GM21515 (cell line): ENCODE results near the gene UPF2.
"Not testable (repeated sequence)": the region's sequence is repeated elsewhere in the genome, so short reads cannot be mapped to it uniquely, and the experiment has no call there.

Experiments
- ATAC-seq: cut with Tn5 transposase; IDR thresholded peaks from one replicate; pipeline ENCODE4 v1.9.1; 2021; ENCODE audit not compliant: unreplicated experiment

UPF2 gene

DNA sequence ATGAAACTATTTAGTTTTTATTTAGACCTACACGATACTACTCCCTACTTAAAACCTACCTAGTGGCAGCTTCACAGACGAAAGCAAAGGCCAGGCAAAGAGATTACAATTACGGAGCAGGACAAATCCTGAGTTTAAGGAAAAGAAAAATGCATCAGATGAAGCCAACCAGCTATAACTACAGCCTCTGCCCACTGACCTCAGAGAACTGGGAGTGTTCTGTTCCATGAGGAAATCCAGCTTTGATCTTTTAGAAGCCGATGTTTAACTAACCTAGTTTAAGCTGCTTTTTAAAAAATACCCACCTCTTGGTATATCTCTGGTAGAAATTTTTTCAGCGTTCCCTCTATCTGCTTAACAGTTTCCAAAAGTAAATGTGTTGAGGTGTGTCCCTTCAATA, 3.0 kb upstream of the UPF2 start:
- ATAC-seq, result no peak

DNA sequence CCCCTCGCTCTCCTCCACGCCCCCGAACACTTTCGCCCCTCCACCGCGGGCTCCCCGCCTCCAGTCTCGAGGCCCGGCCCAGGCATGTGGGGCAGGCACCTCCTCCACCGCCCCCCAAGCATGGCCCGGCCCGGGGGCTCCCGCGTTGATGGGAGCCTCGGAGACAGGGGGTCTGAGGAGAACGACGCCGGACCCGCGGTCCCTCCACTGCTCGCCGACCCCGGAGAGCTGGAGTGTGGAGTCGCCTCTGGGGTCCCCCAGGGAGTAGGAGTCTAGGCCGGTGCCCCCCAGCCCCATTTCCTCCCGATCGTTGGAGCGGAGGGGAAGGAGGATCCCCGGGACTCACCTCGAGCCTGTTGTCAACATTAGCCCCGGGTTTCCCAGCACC, 206 bp downstream of the UPF2 start:
- ATAC-seq, result peak; percentile 12

DNA sequence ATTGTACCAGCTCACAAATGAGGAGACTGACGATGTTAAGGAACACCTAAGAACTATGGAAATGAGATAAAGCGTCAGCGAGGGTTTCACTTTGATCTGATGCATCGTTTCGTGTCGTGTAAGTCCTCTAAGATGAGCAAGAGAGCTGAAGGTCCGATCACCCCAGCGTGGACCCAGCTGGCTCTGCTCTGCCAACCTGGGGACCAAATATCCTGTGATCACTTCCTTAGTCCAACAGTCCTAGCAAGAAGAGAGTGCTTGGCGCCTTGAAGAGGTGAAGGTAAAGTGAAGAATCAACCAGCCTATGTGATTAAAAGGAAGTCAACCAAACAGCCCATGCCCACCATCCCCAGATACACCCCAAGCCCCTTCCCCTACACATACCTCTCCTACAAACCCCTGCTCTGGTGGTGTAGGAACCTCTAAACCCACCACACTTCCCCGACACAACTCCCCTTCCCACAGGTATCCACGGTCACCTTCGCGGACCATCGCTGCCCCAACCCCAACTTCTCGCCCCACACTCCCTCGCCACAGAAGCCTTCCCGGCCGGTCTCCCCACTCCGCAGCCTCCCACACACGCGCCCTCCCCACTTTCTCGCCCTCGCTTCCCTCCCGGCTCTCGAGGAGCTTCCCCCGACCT, 722 bp downstream of the UPF2 start:
- no peak for ATAC-seq

DNA sequence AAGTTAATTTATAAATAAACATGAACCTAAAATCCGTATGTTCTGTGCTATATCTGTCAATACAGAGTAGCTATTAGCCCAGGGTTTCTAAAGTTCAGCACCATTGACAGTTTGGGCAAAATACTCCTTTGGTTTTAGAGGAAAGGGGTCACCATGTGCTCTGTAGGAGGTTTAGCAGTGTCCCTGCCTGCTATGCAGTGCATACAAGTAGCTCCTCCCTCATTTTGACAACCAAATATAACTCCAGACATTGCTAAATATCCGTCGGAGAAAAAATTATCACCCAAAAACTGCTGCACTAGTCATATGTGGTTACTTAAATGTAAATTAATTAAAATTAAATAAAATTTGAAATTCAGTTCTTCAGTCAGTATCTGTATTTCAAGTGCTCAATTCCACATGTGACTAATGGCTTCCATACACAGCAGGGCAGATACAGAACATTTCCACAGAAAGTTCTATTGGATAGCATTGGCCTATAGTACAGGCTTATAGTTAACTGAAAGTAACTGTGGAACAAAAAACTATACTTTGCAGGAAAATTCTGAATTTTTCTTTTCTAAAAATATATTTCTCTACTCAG, 6.4 kb downstream of the UPF2 start:
- no peak for ATAC-seq

DNA sequence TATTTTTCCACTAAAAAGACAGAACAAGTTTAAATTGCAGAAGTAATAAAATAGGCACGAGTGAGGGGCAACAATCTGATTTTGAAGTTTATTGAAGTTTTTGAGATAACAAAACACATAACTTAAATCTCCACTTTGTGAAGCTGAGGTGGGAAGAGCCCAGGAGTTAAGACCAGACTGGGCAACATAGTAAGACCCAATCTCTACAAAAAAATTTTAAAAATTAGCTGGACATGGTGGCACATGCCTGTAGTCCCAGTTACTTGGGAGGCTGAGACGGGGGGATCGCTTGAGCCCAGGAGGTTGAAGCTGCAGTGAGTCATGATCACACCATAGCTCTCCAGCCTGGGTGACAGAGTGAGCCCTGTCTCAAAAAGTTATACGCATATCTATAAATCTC, 11.2 kb downstream of the UPF2 start:
- ATAC-seq, result no peak

DNA sequence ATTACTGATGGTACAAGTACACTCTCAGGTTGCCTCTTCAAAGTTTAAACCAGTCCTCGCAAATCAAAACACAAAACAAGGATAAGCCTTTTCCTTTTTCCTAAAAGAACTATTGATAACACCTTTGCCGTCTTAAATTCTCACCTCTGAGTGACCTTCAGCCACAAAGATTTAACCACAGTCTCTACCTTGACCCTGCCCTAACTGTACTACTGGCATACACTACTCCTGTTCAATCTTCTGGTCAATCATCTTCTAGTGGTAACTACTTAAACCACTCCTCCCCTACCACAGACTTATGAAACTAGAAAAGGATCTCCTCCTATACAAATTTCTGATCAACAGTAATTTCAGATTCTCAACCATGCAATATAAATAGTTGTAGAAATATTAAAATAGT, 15.1 kb downstream of the UPF2 start:
- peak; percentile 67 for ATAC-seq

DNA sequence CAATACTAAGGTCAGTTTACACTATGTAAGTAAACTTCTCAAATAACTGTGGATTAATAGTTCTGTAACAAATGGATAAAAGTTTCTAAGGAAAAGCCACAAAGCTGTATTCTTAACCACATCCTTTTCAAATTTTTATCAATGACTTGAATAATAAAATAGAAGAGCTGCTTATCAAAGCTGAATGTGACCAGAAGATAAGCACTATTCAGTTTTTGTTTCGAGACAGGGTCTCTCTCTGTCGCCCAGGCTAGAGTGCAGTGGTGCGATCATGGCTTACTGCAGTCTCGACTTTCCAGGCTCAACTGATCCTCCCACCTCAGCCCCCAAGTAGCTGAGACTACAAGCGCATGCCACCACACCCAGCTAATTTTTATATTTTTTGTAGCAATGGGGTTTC, 17.0 kb downstream of the UPF2 start:
- ATAC-seq, result no peak

DNA sequence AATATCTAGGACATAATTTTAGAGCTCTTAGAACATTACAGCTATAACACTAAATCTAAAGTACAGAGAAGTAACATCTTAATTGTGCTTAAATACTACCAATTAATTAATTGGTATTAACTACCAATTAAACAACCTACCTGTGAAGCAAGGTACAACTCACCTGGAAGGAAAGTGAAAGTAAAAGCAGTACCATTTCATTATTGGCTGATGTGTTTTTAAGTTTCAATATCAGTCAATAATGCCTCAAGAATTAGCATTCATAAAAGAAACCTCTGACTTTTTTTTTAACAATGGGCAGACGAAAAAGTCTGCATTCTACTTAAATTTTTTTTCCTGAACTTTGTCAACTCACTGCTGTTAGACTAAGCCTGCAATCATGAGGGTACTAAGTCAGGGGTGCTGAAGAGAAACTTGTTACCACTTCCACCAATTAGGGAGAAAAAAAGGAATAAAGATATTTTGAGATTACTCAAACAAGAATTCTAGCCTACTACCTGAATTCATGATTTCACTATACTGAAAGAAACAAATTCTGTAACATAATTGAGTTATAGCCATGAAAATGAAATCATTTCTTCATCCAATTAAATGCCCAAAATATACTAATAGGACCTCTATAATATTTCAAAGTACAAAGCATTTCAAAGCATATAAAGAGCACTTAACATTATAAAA, 19.9 kb downstream of the UPF2 start:
- ATAC-seq, result no peak

DNA sequence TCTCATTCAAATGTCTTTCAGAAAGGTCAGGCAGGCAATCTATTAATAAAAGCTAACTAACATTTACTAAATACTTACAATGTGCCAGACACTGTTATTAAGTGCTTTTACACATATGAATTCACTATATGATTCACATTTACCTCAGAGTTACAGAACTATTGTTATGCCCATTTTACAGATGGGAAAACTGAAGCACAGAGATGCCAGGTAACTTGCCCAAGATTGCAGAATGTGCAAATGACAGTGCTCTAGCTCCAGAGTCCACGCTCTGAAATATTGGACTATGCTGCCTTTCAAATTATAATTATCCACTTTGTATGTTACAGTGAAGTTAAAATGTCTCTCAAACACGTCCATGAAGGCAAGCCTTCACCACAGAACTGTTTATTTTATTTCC, 22.0 kb downstream of the UPF2 start:
- no peak for ATAC-seq

DNA sequence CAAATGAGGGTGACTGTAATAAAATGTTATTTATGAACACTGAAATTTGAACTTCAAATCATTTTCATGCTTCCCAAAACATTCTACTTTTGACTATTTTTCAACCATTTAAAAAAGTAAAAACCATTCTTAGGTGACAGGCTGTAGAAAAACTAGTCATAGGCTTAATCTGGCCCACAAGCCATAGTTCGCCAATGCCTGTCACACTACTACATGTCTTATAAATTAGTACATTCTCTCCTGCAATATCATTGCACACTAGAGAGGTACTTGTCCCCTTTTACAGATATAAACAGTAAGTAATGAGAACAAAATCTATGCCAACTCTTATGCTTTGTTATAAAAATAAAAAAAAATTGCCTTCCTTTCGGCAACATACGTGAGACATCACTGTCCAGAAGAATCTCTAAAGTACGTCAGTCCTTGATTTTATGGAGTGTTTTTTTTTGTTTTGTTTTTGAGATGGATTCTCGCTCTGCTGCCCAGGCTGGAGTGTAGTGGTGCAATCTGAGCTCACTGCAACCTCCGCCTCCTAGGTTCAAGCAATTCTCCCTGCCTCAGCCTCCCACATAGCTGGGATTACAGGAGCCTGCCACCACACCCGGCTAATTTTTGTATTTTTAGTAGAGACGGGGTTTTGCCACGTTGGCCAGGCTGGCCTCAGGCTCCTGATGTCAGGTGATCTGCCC, 23.2 kb downstream of the UPF2 start:
- no peak for ATAC-seq

DNA sequence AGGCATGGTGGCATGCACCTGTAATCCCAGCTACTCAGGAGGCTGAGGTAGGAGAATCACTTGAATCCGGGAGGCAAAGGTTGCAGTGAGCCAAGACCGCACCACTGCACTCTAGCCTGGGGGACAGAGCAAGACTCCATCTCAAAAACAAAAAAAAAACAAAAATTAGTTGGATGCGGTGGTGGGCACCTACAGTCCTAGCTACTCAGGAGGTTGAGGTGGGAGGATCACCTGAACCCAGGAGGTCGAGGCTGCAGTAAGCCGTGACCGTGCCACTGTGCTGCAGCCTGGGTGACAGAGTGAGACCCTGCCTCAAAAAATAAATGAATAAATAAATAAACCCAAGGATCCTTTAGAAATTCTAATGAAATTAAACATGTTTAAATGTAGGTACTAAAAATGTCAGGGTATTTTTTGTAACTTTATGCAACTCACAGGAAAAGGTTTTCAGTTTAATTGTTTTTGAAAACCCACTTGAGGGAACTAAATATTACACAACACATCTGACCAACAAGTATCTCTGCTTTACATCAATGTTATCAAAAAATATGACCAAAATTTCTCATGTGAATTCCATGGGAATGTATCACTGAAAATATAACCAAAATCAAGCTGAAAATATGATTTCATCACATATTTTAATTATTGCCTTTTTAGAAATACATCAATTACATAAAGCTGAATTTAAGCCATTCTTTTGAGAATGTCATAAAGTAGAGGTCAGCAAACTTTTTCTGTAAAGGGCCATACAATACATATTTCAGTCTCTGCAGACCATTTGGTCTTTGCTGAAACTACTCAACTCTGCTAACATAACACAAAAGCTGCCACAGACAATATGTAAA, 23.9 kb downstream of the UPF2 start:
- ATAC-seq, result no peak

DNA sequence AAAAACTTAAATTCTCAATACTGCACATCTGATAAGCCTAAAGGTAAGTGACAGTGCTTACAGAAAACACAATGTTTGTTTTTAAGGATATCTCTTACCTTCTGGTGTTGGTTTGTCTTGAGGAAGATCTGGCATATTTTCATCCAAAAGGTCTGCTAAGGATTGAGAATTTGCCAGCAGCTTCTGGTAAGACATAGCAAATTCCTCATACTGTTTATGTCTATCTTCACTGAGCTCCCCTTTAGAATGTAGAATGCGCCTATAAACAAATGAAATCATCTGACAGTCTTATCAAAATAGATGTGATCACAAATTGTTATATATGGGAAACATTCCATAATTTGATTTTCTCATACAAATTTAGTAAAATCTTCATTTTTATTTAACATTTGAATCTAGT, 28.7 kb downstream of the UPF2 start:
- ATAC-seq, result no peak

DNA sequence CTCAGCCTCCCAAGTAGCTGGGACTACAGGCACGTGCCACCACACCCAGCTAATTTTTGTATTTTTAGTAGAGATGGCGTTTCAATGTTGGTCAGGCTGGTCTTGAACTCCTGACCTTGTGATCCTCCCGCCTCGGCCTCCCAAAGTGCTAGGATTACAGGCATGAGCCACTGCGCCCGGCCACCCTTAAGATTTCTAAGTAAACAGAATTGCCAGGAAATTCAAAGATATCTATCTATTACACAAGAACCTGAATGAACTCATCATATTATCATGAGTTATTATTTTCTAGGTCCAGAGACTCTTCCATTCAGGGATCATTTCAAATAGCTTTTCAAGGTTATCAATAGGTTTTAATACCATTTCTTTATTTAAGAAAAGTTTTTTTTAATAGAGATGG, 29.2 kb downstream of the UPF2 start:
- ATAC-seq, result not testable (repeated sequence)

DNA sequence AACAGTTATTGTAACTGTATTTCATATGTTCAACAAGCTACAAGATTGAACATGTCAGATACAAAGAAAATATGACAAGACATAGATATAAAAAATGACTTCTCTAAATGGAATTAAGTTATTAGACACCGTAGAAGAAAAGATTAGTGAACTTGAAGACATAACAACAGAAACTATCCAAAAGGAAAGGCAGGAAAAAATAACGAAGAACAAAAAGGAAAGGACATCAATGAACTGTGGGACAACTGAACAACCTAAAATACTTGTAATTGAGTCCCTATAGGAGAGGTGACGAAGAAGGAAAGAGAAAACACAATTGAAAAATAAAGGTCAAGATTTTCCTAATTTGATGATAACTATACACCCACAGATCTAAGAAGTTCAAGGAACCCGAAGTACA, 32.3 kb downstream of the UPF2 start:
- ATAC-seq, result no peak

DNA sequence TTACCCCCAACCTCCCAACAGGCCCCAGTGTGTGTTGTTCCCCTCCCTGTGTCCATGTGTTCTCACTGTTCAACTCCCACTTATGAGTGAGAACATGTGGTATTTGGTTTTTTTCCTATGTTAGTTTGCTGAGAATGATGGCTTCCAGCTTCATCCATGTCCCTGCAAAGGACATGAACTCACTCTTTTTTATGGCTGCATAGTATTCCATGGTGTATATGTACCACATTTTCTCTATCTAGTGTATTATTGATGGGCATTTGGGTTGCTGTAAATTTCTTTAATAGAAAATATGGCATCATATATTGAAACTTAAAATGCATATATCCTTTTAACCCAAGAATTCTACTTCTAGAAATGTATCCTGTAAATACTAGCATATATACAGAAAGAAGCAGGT, 33.8 kb downstream of the UPF2 start:
- not testable (repeated sequence) for ATAC-seq

DNA sequence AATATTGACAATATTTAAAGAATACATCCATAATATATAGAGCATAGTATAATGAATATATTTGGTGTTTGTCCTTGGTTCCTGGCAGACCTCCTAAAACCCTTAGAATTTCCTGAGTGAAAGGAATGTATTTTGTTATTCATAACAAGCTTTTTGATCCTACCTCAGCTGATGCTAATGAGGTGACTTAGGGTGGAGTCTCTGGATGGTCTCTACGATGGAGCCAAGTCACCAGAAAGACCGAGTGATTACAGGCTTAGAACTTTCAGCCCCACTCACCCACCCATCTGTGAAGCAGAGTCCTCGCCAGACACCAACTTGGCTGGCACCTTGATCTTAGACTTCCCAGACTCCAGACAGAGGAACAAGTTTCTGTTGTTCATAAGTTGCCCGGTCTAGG, 35.9 kb downstream of the UPF2 start:
- ATAC-seq, result no peak

DNA sequence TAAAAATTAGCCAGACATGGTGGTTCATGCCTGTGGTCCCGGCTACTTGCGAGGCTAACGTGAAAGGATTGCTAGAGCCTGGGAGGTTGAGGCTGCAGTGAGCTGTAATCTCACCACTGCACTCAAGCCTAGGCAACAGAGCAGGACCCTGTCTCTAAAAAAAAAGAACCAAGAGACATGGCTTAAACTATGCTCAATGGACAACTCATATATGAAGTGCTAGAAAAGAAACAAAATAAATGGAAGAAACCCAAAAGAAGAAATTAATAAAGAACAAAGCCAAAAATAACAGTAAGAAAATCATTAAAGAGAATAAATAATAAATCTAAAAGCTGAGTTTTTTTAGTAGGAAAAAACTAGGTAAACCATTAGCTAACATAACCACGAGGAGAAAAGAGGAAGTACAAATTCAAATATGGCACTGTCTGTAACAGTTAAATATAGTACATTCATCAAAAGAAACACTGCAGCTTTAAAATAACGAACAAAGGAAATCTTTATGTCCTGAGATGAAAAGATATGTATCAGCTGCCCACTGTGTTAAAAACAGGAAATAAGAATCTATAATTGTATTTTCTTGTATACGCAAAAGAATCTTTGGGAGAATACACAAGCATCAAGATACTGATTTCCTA, 48.7 kb downstream of the UPF2 start:
- ATAC-seq, result no peak

DNA sequence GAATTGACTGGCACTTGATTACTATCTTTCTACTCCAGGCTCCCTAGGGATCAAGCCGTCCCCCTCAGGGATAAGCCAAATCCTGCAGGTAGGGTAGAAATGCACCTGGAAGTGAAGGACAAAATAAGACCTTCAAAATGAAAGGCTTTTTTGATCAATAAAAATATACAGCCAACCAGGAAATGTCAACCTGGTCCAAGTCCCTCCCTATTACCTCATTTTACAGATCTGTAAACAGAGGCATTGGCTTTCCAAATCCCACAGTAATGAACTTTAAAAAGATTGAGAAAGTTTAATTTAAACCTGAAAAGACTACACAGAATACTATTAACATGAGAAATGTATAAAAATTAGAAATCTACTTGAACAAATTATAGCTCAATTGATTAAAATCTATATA, 53.7 kb downstream of the UPF2 start:
- ATAC-seq, result no peak

DNA sequence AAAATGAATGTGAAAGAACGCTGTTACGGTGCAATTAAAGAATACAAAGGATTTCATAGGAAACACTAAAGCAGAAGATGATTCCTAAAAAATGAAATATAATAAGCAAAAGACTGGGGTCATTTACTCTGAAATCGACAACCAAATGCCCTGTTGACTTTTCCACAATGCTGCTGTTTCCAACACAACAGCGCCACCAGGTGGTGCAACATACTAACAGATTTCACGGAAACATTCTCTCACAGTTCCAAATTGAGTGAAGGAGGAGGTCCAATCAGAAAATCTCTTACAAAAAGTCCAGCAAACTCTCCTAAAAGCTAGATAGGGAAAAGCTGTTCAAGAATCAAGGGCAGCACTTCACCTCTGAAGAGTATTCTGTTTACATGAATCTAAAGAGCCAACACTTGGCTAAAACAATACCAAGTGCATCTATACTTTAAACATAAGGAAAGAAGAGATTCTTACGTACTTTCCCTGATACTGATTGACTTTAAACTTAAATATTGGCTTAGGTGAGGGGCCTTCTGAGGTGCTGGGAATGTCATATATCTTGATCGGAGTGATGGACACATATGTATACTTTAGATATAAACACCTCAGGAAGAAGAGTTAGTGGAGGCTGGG, 55.9 kb downstream of the UPF2 start:
- ATAC-seq, result no peak

DNA sequence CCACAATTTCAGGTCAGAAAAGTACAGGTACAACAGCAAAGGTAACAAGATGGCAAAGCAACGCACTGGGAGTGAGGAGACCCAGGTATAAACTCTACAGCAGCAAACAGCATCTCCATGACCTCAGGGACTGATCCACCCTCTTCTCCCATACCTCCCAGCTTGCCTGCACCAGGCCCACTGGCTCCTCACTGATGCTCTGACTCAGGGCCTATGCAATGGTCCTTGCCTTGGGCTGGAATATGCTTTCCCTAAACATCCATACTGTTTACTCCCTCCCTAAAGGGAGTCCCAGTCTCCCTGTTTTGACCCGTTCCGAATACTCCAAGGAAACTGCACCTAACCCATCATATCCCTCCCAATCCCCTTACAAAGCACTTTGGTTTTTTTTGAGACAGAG, 60.4 kb downstream of the UPF2 start:
- no peak for ATAC-seq
